Neural progenitor cell (in vitro differentiated cells): ENCODE data around the gene TXNDC17.

ENCODE experiments used
- EZH2phosphoT487 ChIP-seq: fragments of 200-600 bp; sonication (generic); IDR thresholded peaks from 2 replicates; pipeline ENCODE4 v1.6.1; 2017; ENCODE audit warnings: antibody characterized with exemption
- TF ChIP-seq, protein P1 (sequence below): fragments of 200-600 bp; sonication (generic); IDR thresholded peaks from 2 replicates; pipeline ENCODE4 v1.5.1; 2017; ENCODE audit warnings: antibody characterized with exemption, mild to moderate bottlenecking

DNA sequence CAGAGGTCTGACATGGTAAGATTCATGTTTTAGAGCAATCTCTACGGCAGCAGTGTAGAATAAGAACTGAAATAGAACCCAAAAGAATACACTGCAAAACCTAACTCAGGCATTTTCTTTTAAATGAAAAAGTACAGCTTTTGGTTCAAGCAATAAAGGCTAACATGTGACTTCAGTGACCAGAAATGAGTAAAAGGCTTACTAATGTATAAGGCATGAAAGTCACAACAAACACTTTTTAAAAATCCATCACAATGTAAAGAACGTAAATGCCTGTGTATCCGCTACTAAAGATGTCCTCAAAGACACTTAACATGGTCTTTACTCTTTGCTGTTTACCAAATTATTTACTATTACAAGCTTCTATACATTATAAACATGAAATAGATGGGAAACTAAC is 16.9 kb upstream of the TXNDC17 start:
- TF ChIP-seq, protein P1, sequence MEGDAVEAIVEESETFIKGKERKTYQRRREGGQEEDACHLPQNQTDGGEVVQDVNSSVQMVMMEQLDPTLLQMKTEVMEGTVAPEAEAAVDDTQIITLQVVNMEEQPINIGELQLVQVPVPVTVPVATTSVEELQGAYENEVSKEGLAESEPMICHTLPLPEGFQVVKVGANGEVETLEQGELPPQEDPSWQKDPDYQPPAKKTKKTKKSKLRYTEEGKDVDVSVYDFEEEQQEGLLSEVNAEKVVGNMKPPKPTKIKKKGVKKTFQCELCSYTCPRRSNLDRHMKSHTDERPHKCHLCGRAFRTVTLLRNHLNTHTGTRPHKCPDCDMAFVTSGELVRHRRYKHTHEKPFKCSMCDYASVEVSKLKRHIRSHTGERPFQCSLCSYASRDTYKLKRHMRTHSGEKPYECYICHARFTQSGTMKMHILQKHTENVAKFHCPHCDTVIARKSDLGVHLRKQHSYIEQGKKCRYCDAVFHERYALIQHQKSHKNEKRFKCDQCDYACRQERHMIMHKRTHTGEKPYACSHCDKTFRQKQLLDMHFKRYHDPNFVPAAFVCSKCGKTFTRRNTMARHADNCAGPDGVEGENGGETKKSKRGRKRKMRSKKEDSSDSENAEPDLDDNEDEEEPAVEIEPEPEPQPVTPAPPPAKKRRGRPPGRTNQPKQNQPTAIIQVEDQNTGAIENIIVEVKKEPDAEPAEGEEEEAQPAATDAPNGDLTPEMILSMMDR: no peak
- no peak for TF ChIP-seq EZH2phosphoT487
